ENCODE measurements around the gene JAG2.

JAG2 gene

GRCh38 chr14:105100910-105101309 lies 67.7 kb downstream of the JAG2 start:
- CTCF ChIA-PET, result interaction anchor here (0.9 kb wide), 1 partner anchor 11 kb away, joined by 3 read pairs; no protein-coding TSS in a partner anchor
- TF ChIP-seq, protein P1, sequence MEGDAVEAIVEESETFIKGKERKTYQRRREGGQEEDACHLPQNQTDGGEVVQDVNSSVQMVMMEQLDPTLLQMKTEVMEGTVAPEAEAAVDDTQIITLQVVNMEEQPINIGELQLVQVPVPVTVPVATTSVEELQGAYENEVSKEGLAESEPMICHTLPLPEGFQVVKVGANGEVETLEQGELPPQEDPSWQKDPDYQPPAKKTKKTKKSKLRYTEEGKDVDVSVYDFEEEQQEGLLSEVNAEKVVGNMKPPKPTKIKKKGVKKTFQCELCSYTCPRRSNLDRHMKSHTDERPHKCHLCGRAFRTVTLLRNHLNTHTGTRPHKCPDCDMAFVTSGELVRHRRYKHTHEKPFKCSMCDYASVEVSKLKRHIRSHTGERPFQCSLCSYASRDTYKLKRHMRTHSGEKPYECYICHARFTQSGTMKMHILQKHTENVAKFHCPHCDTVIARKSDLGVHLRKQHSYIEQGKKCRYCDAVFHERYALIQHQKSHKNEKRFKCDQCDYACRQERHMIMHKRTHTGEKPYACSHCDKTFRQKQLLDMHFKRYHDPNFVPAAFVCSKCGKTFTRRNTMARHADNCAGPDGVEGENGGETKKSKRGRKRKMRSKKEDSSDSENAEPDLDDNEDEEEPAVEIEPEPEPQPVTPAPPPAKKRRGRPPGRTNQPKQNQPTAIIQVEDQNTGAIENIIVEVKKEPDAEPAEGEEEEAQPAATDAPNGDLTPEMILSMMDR (IDR thresholded peaks at IDR 0.05; ENCODE audit: insufficient read depth, low read length, missing control alignments), result no peak
- DNase-seq (ENCODE audit: low read depth, low spot score), result no peak
- POLR2A ChIA-PET, result no interaction called here
- no peak overlapping the region for H3K4me3 ChIP-seq (ENCODE audit: low read depth, low read length)

GRCh38 chr14:105099778-105100177 lies 68.8 kb downstream of the JAG2 start:
- ChIA-PET POLR2A (no interaction called here), CTCF (interaction anchor here (1.8 kb wide), 1 partner anchor 10 kb away, joined by 6 read pairs; no protein-coding TSS in a partner anchor)
- TF ChIP-seq, protein P1 (IDR thresholded peaks at IDR 0.05; ENCODE audit: insufficient read depth, low read length, missing control alignments), result no peak

GRCh38 chr14:105098316-105098715 lies 70.3 kb downstream of the JAG2 start:
- H3K4me3 ChIP-seq (ENCODE audit: low read depth, low read length), result no peak overlapping the region
- TF ChIP-seq, protein P1 (IDR thresholded peaks at IDR 0.05; ENCODE audit: insufficient read depth, low read length, missing control alignments), result no peak
- no peak for DNase-seq (ENCODE audit: low read depth, low spot score)
- ChIA-PET CTCF (interaction anchor here (1.8 kb wide), 1 partner anchor 9 kb away, joined by 6 read pairs; no protein-coding TSS in a partner anchor), POLR2A (no interaction called here)

More at GRCh38 chr14:105099778-105100177, 68.8 kb downstream of the JAG2 start:
- no peak overlapping the region for H3K4me3 ChIP-seq (ENCODE audit: low read depth, low read length)
- no peak for DNase-seq (ENCODE audit: low read depth, low spot score)

- H3K4me3 ChIP-seq (ENCODE audit: low read depth, low read length), result no peak overlapping the region
- TF ChIP-seq, protein P1 (IDR thresholded peaks at IDR 0.05; ENCODE audit: insufficient read depth, low read length, missing control alignments), result no peak
- POLR2A ChIA-PET, result no interaction called here
- no peak for DNase-seq (ENCODE audit: low read depth, low spot score)
- CTCF ChIA-PET, result interaction anchor here (0.7 to 1.8 kb wide), 2 partner anchors 8 to 11 kb away, joined by 3 to 6 read pairs; no protein-coding TSS in a partner anchor
These were observed 70.8 kb downstream of the JAG2 start for GRCh38 chr14:105097794-105098127.

DNA sequence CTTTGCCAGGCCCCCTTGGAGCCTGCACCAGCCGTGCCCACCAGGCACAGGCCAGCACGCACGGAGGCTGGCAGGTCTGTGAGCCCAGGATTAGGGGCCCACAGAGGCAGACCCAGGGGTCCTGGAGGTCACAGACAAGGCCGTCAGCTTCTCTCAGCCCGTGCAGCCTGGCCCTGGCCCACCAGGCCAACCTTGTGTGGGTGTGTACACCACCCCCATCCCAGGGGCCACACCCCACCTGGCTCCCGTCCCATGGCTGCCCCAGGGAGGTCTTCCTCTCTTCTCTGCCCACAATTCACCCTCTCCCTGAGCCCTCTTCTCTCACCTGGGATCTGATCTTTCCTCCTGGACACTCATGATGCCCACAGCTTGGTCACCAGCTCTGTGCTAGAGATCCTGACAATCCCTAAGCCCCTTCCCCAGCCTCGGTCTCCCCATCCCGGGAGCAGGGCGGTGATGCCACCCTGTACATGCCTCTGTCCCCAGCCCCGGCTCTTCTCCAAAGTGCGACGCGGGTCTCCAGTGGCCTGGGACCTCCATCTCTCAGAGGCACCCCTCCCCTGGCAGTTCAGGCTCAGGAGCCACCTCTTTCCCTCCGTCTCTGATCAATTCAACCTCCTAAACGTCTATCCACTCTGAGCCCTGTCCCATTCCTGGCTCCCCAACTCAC lies 72.2 kb downstream of the JAG2 start:
- TF ChIP-seq, protein P1 (IDR thresholded peaks at IDR 0.05; ENCODE audit: insufficient read depth, low read length, missing control alignments), result no peak
- ChIA-PET CTCF (interaction anchor here (2.4 kb wide), 1 partner anchor 10 kb away, joined by 8 read pairs; no protein-coding TSS in a partner anchor), POLR2A (interaction anchor here (0.8 kb wide), 1 partner anchor 9 kb away, joined by 3 read pairs; no protein-coding TSS in a partner anchor)
- no peak for DNase-seq (ENCODE audit: low read depth, low spot score)
- H3K4me3 ChIP-seq (ENCODE audit: low read depth, low read length), result no peak overlapping the region

DNA sequence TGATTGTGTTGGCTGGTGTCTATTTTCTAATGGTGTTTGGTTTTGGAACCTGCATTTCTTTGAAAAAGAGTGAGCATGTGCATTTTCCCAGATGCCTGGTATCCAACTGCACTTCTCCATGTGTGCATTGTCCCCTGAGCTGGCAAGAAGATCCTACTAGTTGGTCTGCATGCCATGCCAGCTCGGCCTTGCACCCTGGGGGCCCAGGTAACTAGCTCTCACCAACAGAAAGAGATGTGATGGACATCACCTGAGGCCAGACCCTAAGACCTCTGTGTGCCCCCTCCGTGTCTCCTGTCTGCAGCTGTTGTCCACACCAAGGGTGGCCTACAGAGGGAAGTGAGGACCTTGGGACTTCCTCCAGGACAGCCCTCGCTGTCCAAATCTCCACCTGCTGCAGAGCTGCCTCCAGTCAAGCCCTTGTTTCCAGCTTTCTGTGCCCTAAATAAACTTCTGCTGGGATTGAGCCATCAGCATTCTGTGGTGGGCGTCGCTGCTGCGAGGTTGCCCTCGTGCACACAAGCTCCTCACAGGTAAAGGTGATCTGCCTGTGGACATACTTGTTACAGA lies 73.3 kb downstream of the JAG2 start:
- TF ChIP-seq, protein P1 (IDR thresholded peaks at IDR 0.05; ENCODE audit: insufficient read depth, low read length, missing control alignments), result no peak
- no peak overlapping the region for H3K4me3 ChIP-seq (ENCODE audit: low read depth, low read length)
- ChIA-PET CTCF (interaction anchor here (1.4 to 2.4 kb wide), 3 partner anchors 9 to 24 kb away, joined by 5 to 8 read pairs (median 6); no protein-coding TSS in a partner anchor), POLR2A (no interaction called here)
- no peak for DNase-seq (ENCODE audit: low read depth, low spot score)
